Right hindlimb (tissue), 1 donor: Measurements from ENCODE around the gene PNMA6E.

Experiments
- DNase-seq: peaks from one replicate; pipeline ENCODE4 v3.0.0-alpha.2; 2018

PNMA6E gene

GRCh38 chrX:153401133-153401764 is at the start of gene PNMA6E:
Gene PNMA6E, minus strand, starts transcription at chrX:153401350. Its CDS starts 2,501 bp downstream, at chrX:153398849.
- DNase-seq, result no peak

- no peak for DNase-seq
Observed at GRCh38 chrX:153450949-153451277, 49.8 kb upstream of the PNMA6E start.

GRCh38 chrX:153450114-153450948 is 49.2 kb upstream of the PNMA6E start:
- no peak for DNase-seq

- no peak for DNase-seq
Observed at GRCh38 chrX:153449368-153450113, 48.4 kb upstream of the PNMA6E start.

- no peak for DNase-seq
Observed at GRCh38 chrX:153448556-153449367, 47.6 kb upstream of the PNMA6E start.

- no peak for DNase-seq
Observed at GRCh38 chrX:153447581-153447960, 46.4 kb upstream of the PNMA6E start.

GRCh38 chrX:153446950-153447580 is 45.9 kb upstream of the PNMA6E start:
- no peak for DNase-seq

- no peak for DNase-seq
Observed at GRCh38 chrX:153446636-153446936, 45.4 kb upstream of the PNMA6E start.

GRCh38 chrX:153445856-153446635 is 44.9 kb upstream of the PNMA6E start, which contains the start of gene TREX2:
Gene TREX2, minus strand, starts transcription at chrX:153446056. Its CDS starts 626 bp downstream, at chrX:153445430.
- no peak for DNase-seq

GRCh38 chrX:153445106-153445855 is 44.1 kb upstream of the PNMA6E start:
- no peak for DNase-seq

GRCh38 chrX:153444333-153445011 is 43.3 kb upstream of the PNMA6E start:
- no peak for DNase-seq

GRCh38 chrX:153443476-153444332 is 42.6 kb upstream of the PNMA6E start:
- DNase-seq, result no peak

- no peak for DNase-seq
Observed at GRCh38 chrX:153442463-153442862, 41.3 kb upstream of the PNMA6E start.

GRCh38 chrX:153441981-153442380 is 40.8 kb upstream of the PNMA6E start:
- DNase-seq, result no peak

GRCh38 chrX:153441296-153441695 is 40.1 kb upstream of the PNMA6E start:
- DNase-seq, result no peak

- no peak for DNase-seq
Observed at GRCh38 chrX:153440556-153441135, 39.5 kb upstream of the PNMA6E start.

- DNase-seq, result no peak
Observed at GRCh38 chrX:153439977-153440376, 38.8 kb upstream of the PNMA6E start.

GRCh38 chrX:153438532-153438931 is 37.4 kb upstream of the PNMA6E start:
- DNase-seq, result no peak

GRCh38 chrX:153435845-153436244 is 34.7 kb upstream of the PNMA6E start:
- DNase-seq, result no peak
